Naive B cell (primary cell): ENCODE measurements around the gene CCL3. TPM values are rescaled to one million over a fixed set of nuclear protein-coding genes. Genes with fewer than 3 reads are reported as not detected.

Source experiments
- ATAC-seq, 2 donors: fragments of 150-1000 bp; cut with Tn5 transposase; 2 replicates each; pipeline ENCODE4 v1.10.0; 2021; ENCODE audit warnings: low read depth in 2 of 2, mild to moderate bottlenecking in 2 of 2, moderate library complexity in 2 of 2
- DNase-seq: peaks from one replicate; pipeline ENCODE4 v3.0.0; 2022
- H3K27ac Mint-ChIP-seq, 6 donors: one replicate each; pipeline ENCODE4 v1.8.0; 2020 to 2022; ENCODE audit warnings: mild to moderate bottlenecking in 6 of 6, mixed read lengths in 6 of 6, moderate library complexity in 5 of 6, inconsistent platforms in 2 of 6
- H3K27me3 Mint-ChIP-seq, 3 donors: one replicate each; pipeline ENCODE4 v1.8.0; 2021 to 2022; ENCODE audit warnings: mixed read lengths in 3 of 3, mild to moderate bottlenecking in 1 of 3
- H3K36me3 Mint-ChIP-seq, 2 donors: one replicate each; pipeline ENCODE4 v1.8.0; 2020 to 2022; ENCODE audit warnings: mixed read lengths in 2 of 2, inconsistent platforms in 1 of 2, mild to moderate bottlenecking in 1 of 2
- H3K4me1 Mint-ChIP-seq, 3 donors: one replicate each; pipeline ENCODE4 v1.8.0; 2020 to 2022; ENCODE audit warnings: mixed read lengths in 3 of 3, inconsistent platforms in 1 of 3, mild to moderate bottlenecking in 1 of 3, moderate library complexity in 1 of 3
- H3K4me3 Mint-ChIP-seq, 8 donors: one replicate each; pipeline ENCODE4 v1.8.0; 2020 to 2022; ENCODE audit warnings: mild to moderate bottlenecking in 8 of 8, mixed read lengths in 8 of 8, moderate library complexity in 8 of 8, inconsistent platforms in 2 of 8
- H3K9me3 Mint-ChIP-seq, 7 donors: one replicate each; pipeline ENCODE4 v1.8.0; 2020 to 2022; ENCODE audit warnings: mixed read lengths in 7 of 7, mild to moderate bottlenecking in 5 of 7, inconsistent platforms in 2 of 7, moderate library complexity in 1 of 7
- polyA plus RNA-seq, 6 donors: library from polyadenylated mRNA; unstranded; fragments of 300-500 nt; fragmentation: Illumina TruSeq; gene quantifications; one replicate each; pipeline ENCODE4 v1.2.3, GENCODE V29; 2021; ENCODE audit warnings: low read depth in 6 of 6

CCL3 gene
- polyA plus RNA-seq, 6 donors from 2014 or later, result 7.0 to 36.8 (median 13.0) TPM

DNA sequence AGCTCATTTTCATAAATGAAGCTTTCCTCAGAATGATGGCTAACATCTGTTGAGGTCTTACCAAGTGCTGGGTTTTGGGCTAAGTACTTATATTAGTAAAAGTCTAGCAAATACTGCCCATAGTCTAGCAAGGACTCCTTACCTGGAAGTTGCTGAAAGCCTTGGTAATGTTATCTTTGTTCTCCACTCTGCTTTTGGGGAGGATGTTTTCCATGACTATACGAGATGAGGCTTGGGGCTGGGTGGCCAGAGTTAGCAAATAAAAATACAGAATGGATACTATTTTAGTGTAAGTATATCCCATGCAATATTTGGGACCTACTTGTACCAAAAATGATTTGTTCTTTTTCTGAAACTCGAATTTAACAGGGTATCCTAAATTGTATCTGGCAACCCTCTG lies 18.2 kb downstream of the CCL3 start:
- no peak overlapping the region for H3K27ac Mint-ChIP-seq
- ATAC-seq (no peak), DNase-seq (no peak)
- peaks cover 0 to 2% (median 0%) of the 10 kb centered on the region in 7 donors for H3K9me3 Mint-ChIP-seq
- H3K36me3 Mint-ChIP-seq, result no peaks in the 10 kb centered on the region
- no peak overlapping the region for H3K4me3 Mint-ChIP-seq
- peaks cover 4 to 19% (median 11%) of the 10 kb centered on the region in 3 donors for H3K4me1 Mint-ChIP-seq
- no peaks in the 10 kb centered on the region for H3K27me3 Mint-ChIP-seq

DNA sequence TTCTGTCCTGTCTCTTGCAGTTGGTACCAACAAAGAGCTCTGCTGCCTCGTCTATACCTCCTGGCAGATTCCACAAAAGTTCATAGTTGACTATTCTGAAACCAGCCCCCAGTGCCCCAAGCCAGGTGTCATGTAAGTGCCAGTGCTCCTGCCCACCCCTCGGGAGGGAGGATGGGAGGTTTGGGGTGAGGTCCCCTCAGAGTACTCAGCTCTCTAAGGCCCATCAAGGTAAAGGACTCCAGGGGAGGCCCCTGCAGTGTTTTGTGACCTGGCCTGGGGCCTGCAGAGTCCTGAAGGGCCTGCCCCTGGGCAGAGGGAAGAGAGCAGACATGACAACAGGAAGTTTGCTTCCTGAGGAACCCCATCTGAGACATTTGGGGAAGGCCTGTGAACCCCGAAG lies 19.5 kb downstream of the CCL3 start:
- DNase-seq (no peak), ATAC-seq (no peak)
- Mint-ChIP-seq H3K4me3 (no peak overlapping the region), H3K4me1 (peaks cover 11 to 28% (median 19%) of the 10 kb centered on the region in 3 donors), H3K36me3 (peaks cover 0 to 6% of the 10 kb centered on the region in 2 donors), H3K27ac (peak overlapping the region in 1 of 6 donors; percentile 12), H3K27me3 (no peaks in the 10 kb centered on the region), H3K9me3 (peaks cover 0 to 5% (median 0%) of the 10 kb centered on the region in 7 donors)

DNA sequence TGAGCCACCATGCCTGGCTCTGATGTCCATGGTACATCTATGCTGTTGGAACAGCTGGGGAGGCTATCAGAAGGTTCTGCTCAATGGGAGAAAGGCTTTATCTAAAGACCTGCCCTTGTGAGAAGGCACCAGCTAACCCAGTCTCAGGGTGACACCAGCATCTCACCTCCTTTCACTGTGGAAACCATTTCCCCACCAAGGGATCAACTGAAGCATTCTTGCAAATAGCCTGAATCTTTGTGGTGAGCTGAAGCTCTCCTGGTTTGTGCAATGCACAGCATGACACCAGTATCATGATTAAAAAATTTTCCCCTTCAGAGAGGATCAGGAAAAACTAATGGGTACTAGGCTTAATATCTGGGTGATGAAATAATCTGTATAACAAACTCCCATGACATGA lies 20.8 kb downstream of the CCL3 start:
- ATAC-seq, result no peak

GRCh38 chr17:36068524-36068923 lies 21.4 kb downstream of the CCL3 start:
- Mint-ChIP-seq H3K27me3 (no peaks in the 10 kb centered on the region), H3K4me1 (peaks cover 15 to 33% (median 21%) of the 10 kb centered on the region in 3 donors), H3K36me3 (peaks cover 0 to 6% of the 10 kb centered on the region in 2 donors), H3K27ac (no peak overlapping the region), H3K9me3 (peaks cover 0 to 5% (median 0%) of the 10 kb centered on the region in 7 donors), H3K4me3 (no peak overlapping the region)
- DNase-seq, result no peak
- ATAC-seq, result no peak

More for the DNA sequence above, 20.8 kb downstream of the CCL3 start:
- Mint-ChIP-seq H3K9me3 (peaks cover 0 to 5% (median 0%) of the 10 kb centered on the region in 7 donors), H3K4me3 (no peak overlapping the region), H3K27ac (no peak overlapping the region), H3K4me1 (peaks cover 14 to 32% (median 21%) of the 10 kb centered on the region in 3 donors), H3K27me3 (no peaks in the 10 kb centered on the region), H3K36me3 (peaks cover 0 to 6% of the 10 kb centered on the region in 2 donors)
- no peak for DNase-seq

DNA sequence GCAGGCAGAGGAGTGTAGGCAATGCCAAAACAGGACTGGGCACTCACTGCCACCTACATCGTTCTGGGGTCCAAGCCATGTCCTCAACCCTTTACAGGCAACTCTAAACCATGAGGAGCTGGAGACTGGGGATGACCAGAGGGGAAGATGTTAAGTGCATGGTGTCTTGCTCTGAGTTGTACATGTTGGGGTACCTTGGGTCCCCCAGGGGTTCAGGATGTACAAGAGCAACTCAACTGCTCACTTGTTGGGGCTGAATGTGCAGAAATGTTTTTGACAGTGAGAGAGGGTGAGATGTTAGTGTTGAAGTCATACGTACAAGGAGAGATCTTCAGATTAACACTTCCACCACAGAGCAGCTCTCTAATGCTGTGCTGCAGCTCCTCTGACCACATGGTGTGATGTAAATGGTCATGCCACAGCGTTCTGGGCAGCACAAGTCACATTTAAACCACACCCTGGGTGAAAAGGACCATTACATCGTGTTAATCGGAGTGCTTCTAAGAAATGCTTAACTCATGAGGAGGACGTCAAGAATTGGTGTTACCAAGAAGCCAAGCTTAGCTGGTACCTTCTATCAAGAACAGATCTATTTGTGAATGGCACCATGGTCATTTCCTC lies 23.5 kb downstream of the CCL3 start:
- Mint-ChIP-seq H3K27ac (no peak overlapping the region), H3K4me3 (no peak overlapping the region), H3K36me3 (peaks cover 0 to 6% of the 10 kb centered on the region in 2 donors), H3K27me3 (no peaks in the 10 kb centered on the region), H3K4me1 (peaks cover 13 to 26% (median 15%) of the 10 kb centered on the region in 3 donors), H3K9me3 (peaks cover 0 to 5% (median 0%) of the 10 kb centered on the region in 7 donors)
- ATAC-seq (no peak), DNase-seq (no peak)

- H3K27ac Mint-ChIP-seq, result peak within 1 kb of the TSS in 2 of 6 donors; percentile 60 to 88
- ATAC-seq, result no peak
- H3K36me3 Mint-ChIP-seq, result peaks cover 0 to 6% of the 10 kb centered on the region in 2 donors
- DNase-seq, result no peak
- H3K9me3 Mint-ChIP-seq, result peaks cover 0 to 5% (median 0%) of the 10 kb centered on the region in 7 donors
- H3K4me3 Mint-ChIP-seq, result peak within 1 kb of the TSS in 1 of 8 donors; percentile 38
- H3K4me1 Mint-ChIP-seq, result peaks cover 13 to 19% (median 15%) of the 10 kb centered on the region in 3 donors
- peaks cover 0 to 5% (median 0%) of the 10 kb centered on the region in 3 donors for H3K27me3 Mint-ChIP-seq
These were observed 26.0 kb downstream of the CCL3 start, which contains the start of gene CCL18 for GRCh38 chr17:36063786-36064541. Gene CCL18 (plus strand): TSS chr17:36064272. CDS start chr17:36064343, 71 bp downstream.

DNA sequence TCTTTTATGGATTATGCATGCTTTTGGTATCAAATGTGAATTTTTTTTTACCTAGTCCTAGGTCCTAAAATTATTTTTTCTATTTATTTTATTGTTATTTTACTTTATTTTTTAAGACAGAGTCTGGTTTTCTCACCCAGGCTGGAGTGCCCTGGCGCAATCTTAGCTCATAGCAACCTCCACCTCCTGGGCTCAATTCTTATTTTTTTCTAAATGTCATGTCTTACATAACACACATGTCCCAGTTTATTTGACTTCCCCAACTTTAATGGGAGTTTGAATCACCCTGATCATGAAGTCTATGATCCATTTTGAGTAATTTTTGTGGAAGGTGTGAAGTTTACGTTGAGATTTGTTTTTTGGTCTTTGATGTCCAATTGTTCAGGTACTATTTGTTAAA lies 29.1 kb downstream of the CCL3 start:
- Mint-ChIP-seq H3K4me3 (no peak overlapping the region), H3K4me1 (peaks cover 8 to 20% (median 14%) of the 10 kb centered on the region in 3 donors), H3K27me3 (peaks cover 0 to 10% (median 0%) of the 10 kb centered on the region in 3 donors), H3K36me3 (no peaks in the 10 kb centered on the region), H3K27ac (no peak overlapping the region), H3K9me3 (peaks cover 0 to 3% (median 0%) of the 10 kb centered on the region in 7 donors)
- no peak for ATAC-seq
- no peak for DNase-seq

DNA sequence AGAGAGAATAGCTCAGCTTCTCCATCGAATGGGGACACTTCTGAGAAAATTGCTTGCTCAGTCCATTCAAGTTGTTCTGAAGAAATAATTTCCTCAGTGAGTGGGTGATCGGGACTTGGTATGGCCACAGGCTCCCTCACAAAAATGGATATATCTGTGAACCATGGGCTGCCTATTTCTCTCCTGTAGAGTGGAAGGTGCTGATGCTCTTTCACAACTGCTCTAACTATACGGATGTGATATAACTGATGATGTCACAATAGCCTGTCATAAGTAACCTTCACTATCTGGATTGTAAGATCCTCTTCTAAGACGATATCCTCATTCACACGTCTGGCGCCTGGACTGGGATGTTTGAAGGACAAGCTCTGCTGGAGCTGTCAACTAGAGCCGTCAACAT lies 30.5 kb downstream of the CCL3 start:
- DNase-seq, result no peak
- H3K36me3 Mint-ChIP-seq, result no peaks in the 10 kb centered on the region
- H3K4me1 Mint-ChIP-seq, result peaks cover 4 to 11% (median 8%) of the 10 kb centered on the region in 3 donors
- no peak for ATAC-seq
- no peak overlapping the region for H3K27ac Mint-ChIP-seq
- peaks cover 0 to 10% (median 0%) of the 10 kb centered on the region in 3 donors for H3K27me3 Mint-ChIP-seq
- no peak overlapping the region for H3K4me3 Mint-ChIP-seq
- H3K9me3 Mint-ChIP-seq, result peaks cover 0 to 2% (median 0%) of the 10 kb centered on the region in 7 donors

DNA sequence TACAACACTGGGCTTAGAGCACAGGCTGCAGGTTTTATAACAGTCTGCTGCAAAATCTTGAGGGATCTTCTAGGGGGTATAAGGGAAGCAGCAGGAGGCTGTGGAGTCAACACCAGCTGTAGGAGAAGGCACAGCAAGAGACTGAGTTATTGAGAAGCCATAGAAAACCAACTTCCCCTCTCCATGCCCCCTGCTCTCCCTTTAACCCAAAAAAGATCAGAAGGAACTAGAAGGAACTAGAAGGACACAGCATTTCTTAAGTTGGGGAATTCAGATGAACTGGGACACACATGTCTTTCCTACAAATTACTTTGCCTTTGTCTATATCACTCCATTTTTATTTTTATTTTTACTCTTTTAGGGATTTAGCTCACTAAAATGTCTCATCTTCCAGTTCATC lies 32.0 kb downstream of the CCL3 start:
- no peak for DNase-seq
- H3K4me1 Mint-ChIP-seq, result peaks cover 0 to 12% (median 8%) of the 10 kb centered on the region in 3 donors
- no peak for ATAC-seq
- H3K9me3 Mint-ChIP-seq, result no peaks in the 10 kb centered on the region
- H3K4me3 Mint-ChIP-seq, result no peak overlapping the region
- peaks cover 0 to 10% (median 0%) of the 10 kb centered on the region in 3 donors for H3K27me3 Mint-ChIP-seq
- peak overlapping the region in 1 of 6 donors; percentile 47 for H3K27ac Mint-ChIP-seq
- no peaks in the 10 kb centered on the region for H3K36me3 Mint-ChIP-seq

DNA sequence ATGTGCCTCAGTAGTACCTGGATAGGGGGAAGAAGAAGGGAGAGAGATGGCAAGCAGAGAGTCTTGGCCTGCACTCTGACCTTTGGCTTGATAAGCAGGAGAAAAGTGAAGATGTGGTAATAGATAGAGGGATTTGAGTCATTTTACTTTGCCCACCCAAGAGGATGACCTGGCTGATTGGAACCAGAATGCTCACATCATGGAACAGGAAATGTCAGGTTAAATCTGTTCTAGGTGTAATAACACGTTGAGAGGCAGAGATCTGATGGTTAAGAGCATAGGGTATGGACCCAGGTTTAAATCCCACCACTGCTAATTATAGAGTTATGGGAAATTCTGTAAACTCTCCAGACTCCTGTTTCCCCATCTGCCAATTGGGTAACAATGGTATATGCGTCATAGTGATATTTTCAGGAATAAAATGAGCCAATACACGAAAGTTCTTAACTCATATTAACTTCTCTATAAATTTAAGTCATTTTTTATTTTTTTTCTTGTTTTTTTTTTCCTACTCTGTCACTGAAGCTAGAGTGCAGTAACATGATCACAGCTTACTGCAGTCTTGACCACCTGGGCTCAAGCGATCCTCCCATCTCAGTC lies 33.9 kb downstream of the CCL3 start:
- DNase-seq, result no peak
- H3K27ac Mint-ChIP-seq, result no peak overlapping the region
- peaks cover 0 to 12% (median 8%) of the 10 kb centered on the region in 3 donors for H3K4me1 Mint-ChIP-seq

GRCh38 chr17:36055171-36055570 lies 34.8 kb downstream of the CCL3 start:
- H3K9me3 Mint-ChIP-seq, result peaks cover under 1 to 24% (median 18%) of the 10 kb centered on the region in 7 donors
- ATAC-seq (no peak), DNase-seq (no peak)
- no peak overlapping the region for H3K4me3 Mint-ChIP-seq
- no peak overlapping the region for H3K27ac Mint-ChIP-seq
- peaks cover 6 to 10% of the 10 kb centered on the region in 2 donors for H3K36me3 Mint-ChIP-seq
- peaks cover 1 to 10% (median 9%) of the 10 kb centered on the region in 3 donors for H3K27me3 Mint-ChIP-seq
- peaks cover 0 to 12% (median 8%) of the 10 kb centered on the region in 3 donors for H3K4me1 Mint-ChIP-seq

More for the DNA sequence above, 33.9 kb downstream of the CCL3 start:
- Mint-ChIP-seq H3K27me3 (peaks cover 0 to 10% (median 8%) of the 10 kb centered on the region in 3 donors), H3K36me3 (peaks cover 5 to 6% of the 10 kb centered on the region in 2 donors), H3K9me3 (peaks cover 0 to 19% (median 13%) of the 10 kb centered on the region in 7 donors), H3K4me3 (no peak overlapping the region)
- no peak for ATAC-seq

DNA sequence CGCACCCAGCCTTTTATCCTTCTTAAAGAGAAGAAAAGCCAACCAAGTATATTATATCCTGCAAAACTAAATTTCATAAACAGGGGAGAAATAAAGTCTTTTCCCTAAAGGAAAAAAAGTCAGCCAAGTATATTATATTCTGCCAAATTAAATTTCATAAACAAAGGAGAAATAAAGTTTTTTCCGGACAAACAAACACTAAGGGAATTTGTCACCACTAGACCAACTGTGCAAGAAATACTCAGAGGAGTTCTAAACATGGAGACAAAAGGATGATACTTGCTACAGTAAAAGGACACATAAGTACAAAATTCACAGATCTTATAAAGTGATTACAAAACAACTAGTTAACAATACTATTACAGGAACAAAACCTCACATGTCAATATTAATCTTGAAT lies 40.3 kb downstream of the CCL3 start:
- Mint-ChIP-seq H3K36me3 (peaks cover 6 to 16% of the 10 kb centered on the region in 2 donors), H3K9me3 (peaks cover 5 to 42% (median 33%) of the 10 kb centered on the region in 7 donors), H3K4me3 (no peak overlapping the region), H3K27me3 (peaks cover 14 to 35% (median 22%) of the 10 kb centered on the region in 3 donors), H3K4me1 (peaks cover 0 to 7% (median 4%) of the 10 kb centered on the region in 3 donors), H3K27ac (peak overlapping the region in 1 of 6 donors; percentile 56)
- ATAC-seq, result no peak
- no peak for DNase-seq

DNA sequence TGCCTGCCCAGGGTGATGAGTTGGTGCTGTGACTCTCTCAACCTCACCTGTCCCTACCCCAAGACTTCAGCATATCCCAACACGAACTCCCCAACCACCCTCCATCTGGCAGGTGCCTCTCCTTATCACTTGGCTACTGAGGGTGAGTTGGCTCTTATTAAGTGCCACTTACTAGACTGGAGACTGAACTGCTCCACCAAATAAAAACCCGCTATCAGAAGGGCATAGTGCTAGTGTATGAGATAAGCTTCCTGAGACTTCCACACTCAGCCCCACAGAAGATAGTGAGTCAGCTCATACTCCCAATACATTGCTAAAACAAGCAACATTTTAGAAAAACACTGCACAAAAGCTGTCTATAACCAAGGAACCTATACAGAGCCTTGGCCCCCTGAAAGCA lies 41.9 kb downstream of the CCL3 start:
- Mint-ChIP-seq H3K27ac (no peak overlapping the region), H3K4me1 (peaks cover 0 to under 1% (median 0%) of the 10 kb centered on the region in 3 donors), H3K9me3 (peaks cover 5 to 42% (median 33%) of the 10 kb centered on the region in 7 donors), H3K27me3 (peaks cover 14 to 45% (median 28%) of the 10 kb centered on the region in 3 donors), H3K36me3 (peaks cover 6 to 16% of the 10 kb centered on the region in 2 donors), H3K4me3 (no peak overlapping the region)
- no peak for ATAC-seq
- no peak for DNase-seq
